Peyer's patch (tissue), 4 donors: ENCODE data around the gene WDR86. TPM values are rescaled to one million over a fixed set of nuclear protein-coding genes. Genes with fewer than 3 reads are reported as not detected.

Source experiments
- DNase-seq, 3 donors: peaks; one replicate each; pipeline ENCODE4 v3.0.0-alpha.2; 2017 to 2019
- H3K27ac ChIP-seq, 4 donors: fragments of 200-600 bp; sonication (generic); one replicate each; pipeline ENCODE4 v1.5.1; 2016 to 2019
- H3K27me3 ChIP-seq, 2 donors: fragments of 200-600 bp; sonication (generic); one replicate each; pipeline ENCODE4 v1.5.1; 2019
- H3K36me3 ChIP-seq, 3 donors: fragments of 200-600 bp; sonication (generic); one replicate each; pipeline ENCODE4 v1.5.1; 2016 to 2019
- H3K4me1 ChIP-seq, 4 donors: fragments of 200-600 bp; sonication (generic); one replicate each; pipeline ENCODE4 v1.5.1; 2016 to 2019
- H3K4me3 ChIP-seq, 4 donors: fragments of 200-600 bp; sonication (generic); 1 replicate in 3 of 4; 2 replicates in 1 of 4; pipeline ENCODE4 v1.5.1; 2016 to 2019; ENCODE audit warnings: mild to moderate bottlenecking in 1 of 4
- H3K9me3 ChIP-seq, 4 donors: fragments of 200-600 bp; sonication (generic); one replicate each; pipeline ENCODE4 v1.5.1; 2016 to 2019; ENCODE audit warnings: mild to moderate bottlenecking in 1 of 4
- POLR2A ChIP-seq, 2 donors: fragments of 450-650 bp; IDR thresholded peaks; one replicate each; pipeline ENCODE4 v1.5.1; 2017; ENCODE audit warnings: antibody characterized with exemption in 2 of 2, mild to moderate bottlenecking in 2 of 2, moderate library complexity in 2 of 2
- total RNA-seq, 4 donors: library from RNA; depleted of rRNA; stranded (reverse); fragments of >200 nt; gene quantifications; one replicate each; pipeline ENCODE4 v1.1.0, GENCODE V29; 2016
- TF ChIP-seq, protein P1 (sequence below), 6 experiments: fragments of 450-650 bp in 4 of 6; fragments of 200-600 bp in 2 of 6; sonication (generic) in 1 of 6; IDR thresholded peaks; one replicate each; pipeline ENCODE4 v1.5.1; 2017 to 2019; ENCODE audit warnings: antibody characterized with exemption in 6 of 6, mild to moderate bottlenecking in 3 of 6, moderate library complexity in 1 of 6

WDR86 gene
- total RNA-seq, 4 donors from 2014 or later: 5.9 to 13.2 (median 6.6) TPM; not detected in 1

GRCh38 chr7:151446412-151446811 lies 36.6 kb upstream of the WDR86 start:
- H3K27me3 ChIP-seq: no peaks in the 10 kb centered on the region
- no peak overlapping the region for H3K27ac ChIP-seq
- H3K4me3 ChIP-seq: no peak overlapping the region
- H3K4me1 ChIP-seq: peaks cover 0 to 7% (median 0%) of the 10 kb centered on the region in 4 donors
- no peak for TF ChIP-seq POLR2A (IDR thresholded peaks at IDR 0.05)
- TF ChIP-seq, protein P1, sequence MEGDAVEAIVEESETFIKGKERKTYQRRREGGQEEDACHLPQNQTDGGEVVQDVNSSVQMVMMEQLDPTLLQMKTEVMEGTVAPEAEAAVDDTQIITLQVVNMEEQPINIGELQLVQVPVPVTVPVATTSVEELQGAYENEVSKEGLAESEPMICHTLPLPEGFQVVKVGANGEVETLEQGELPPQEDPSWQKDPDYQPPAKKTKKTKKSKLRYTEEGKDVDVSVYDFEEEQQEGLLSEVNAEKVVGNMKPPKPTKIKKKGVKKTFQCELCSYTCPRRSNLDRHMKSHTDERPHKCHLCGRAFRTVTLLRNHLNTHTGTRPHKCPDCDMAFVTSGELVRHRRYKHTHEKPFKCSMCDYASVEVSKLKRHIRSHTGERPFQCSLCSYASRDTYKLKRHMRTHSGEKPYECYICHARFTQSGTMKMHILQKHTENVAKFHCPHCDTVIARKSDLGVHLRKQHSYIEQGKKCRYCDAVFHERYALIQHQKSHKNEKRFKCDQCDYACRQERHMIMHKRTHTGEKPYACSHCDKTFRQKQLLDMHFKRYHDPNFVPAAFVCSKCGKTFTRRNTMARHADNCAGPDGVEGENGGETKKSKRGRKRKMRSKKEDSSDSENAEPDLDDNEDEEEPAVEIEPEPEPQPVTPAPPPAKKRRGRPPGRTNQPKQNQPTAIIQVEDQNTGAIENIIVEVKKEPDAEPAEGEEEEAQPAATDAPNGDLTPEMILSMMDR (IDR thresholded peaks at IDR 0.05): no peak
- no peaks in the 10 kb centered on the region for H3K9me3 ChIP-seq
- no peak for DNase-seq
- no peaks in the 10 kb centered on the region for H3K36me3 ChIP-seq

DNA sequence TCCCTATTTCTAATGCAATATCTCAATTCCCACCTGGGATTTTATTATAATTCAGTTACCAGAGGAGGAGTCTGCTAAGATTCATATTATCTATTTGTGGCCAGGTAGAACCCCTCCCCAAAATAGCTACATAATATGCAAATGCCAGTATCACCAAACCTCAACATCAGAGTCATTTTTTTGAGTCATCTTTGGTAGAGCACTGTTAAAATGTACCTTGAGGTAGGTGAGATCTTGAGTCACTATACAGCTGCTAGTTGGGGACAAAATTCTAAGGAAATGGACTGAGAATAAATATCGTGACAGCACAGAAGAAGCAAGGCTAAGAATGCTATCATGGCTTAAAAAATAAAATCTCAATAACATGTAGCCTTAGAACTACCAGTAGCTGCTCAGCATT lies 34.8 kb upstream of the WDR86 start:
- no peak overlapping the region for H3K27ac ChIP-seq
- H3K9me3 ChIP-seq: no peaks in the 10 kb centered on the region
- no peak overlapping the region for H3K4me3 ChIP-seq
- no peaks in the 10 kb centered on the region for H3K36me3 ChIP-seq
- TF ChIP-seq POLR2A (IDR thresholded peaks at IDR 0.05): no peak
- TF ChIP-seq, protein P1 (IDR thresholded peaks at IDR 0.05): no peak
- H3K4me1 ChIP-seq: peaks cover 0 to 23% (median 0%) of the 10 kb centered on the region in 4 donors
- no peaks in the 10 kb centered on the region for H3K27me3 ChIP-seq
- DNase-seq: no peak

DNA sequence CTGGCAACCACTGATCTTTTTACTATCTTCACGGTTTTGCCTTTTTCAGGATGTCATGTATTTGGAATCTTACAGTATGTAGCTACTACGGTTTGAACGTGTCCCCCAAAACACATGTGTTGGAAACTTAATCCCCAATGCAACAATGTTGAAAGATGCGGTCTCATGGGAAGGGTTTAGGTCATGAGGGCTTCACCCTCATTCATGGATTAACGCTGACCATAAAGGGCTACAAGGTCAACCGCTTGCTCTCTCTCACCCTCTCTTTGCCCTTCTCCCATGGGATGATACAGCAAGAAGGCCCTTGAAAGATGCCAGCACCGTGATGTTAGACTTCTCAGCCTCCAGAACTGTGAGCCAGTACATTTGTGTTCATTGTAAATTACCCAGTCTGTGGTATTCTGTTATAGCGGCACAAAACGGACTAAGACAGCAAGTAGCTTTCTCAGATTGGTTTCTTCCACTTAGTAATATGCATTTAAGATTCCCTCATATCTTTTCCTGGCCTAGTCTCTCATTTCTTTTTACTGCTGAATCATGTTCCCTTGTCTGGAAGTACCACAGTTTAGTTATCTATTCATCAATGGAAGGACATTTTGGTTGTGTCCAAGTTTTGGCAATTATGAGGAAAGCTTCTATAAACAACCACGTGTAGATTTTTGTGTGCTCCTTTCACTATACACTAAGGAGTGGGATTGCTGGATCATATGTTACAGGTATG lies 33.1 kb upstream of the WDR86 start:
- H3K27ac ChIP-seq: no peak overlapping the region
- TF ChIP-seq POLR2A (IDR thresholded peaks at IDR 0.05): no peak
- TF ChIP-seq, protein P1 (IDR thresholded peaks at IDR 0.05): no peak
- H3K9me3 ChIP-seq: no peaks in the 10 kb centered on the region
- no peak for DNase-seq
- no peak overlapping the region for H3K4me3 ChIP-seq
- H3K36me3 ChIP-seq: no peaks in the 10 kb centered on the region
- no peaks in the 10 kb centered on the region for H3K27me3 ChIP-seq
- H3K4me1 ChIP-seq: peaks cover 0 to 20% (median 0%) of the 10 kb centered on the region in 4 donors

GRCh38 chr7:151440799-151441445 lies 31.1 kb upstream of the WDR86 start:
- Histone ChIP-seq H3K36me3 (no peaks in the 10 kb centered on the region), H3K9me3 (no peaks in the 10 kb centered on the region), H3K27me3 (no peaks in the 10 kb centered on the region), H3K4me1 (peaks cover 0 to 19% (median 0%) of the 10 kb centered on the region in 4 donors), H3K27ac (peak overlapping the region in 1 of 4 donors; percentile 19), H3K4me3 (no peak overlapping the region)
- TF ChIP-seq, protein P1 (IDR thresholded peaks at IDR 0.05): no peak
- TF ChIP-seq POLR2A (IDR thresholded peaks at IDR 0.05): no peak
- no peak for DNase-seq

- Histone ChIP-seq H3K27ac (peak within 1 kb of the TSS in 1 of 4 donors; percentile 19), H3K36me3 (no peaks in the 10 kb centered on the region), H3K4me1 (peaks cover 0 to 19% (median 0%) of the 10 kb centered on the region in 4 donors), H3K9me3 (no peaks in the 10 kb centered on the region), H3K27me3 (no peaks in the 10 kb centered on the region), H3K4me3 (peak within 1 kb of the TSS in 3 of 4 donors; percentile 9 to 34 (median 27))
- no peak for DNase-seq
- TF ChIP-seq, protein P1 (IDR thresholded peaks at IDR 0.05): no peak
- no peak for TF ChIP-seq POLR2A (IDR thresholded peaks at IDR 0.05)
Measured at GRCh38 chr7:151439855-151440798, 30.3 kb upstream of the WDR86 start, which contains the start of gene CRYGN. CRYGN (minus strand) TSS chr7:151440141; CDS start chr7:151439917, 224 bp downstream.
